GM12878 (cell line): Measurements from ENCODE around the gene MAPK8IP3. TPM values are rescaled to one million over a fixed set of nuclear protein-coding genes. Genes with fewer than 3 reads are reported as not detected.

Experiments
- ATAC-seq: fragments of 200-7000 bp; cut with Tn5 transposase; 3 replicates; pipeline ENCODE4 v1.9.1; 2020; ENCODE audit warnings: mild to moderate bottlenecking, moderate library complexity
- BruUV-seq: library from RNA; stranded (reverse); fragments of 400-500 nt; replicated peaks from 2 replicates; lab custom pipeline; 2021; lab: Mats Ljungman, UMichigan
- CTCF ChIA-PET: fragments of 300-600 bp; sonication (Branson Sonifier 250); formaldehyde crosslinking; extraction: SDS; loops from one replicate; lab custom pipeline; 2021; ENCODE audit warnings: inconsistent platforms; lab: Yijun Ruan, JAX
- POLR2A ChIA-PET: fragments of 350-600 bp; formaldehyde crosslinking; extraction: SDS; loops from one replicate; lab custom pipeline; 2021; ENCODE audit warnings: inconsistent platforms; lab: Charles Lee
- RAD21 ChIA-PET: fragments of 300-600 bp; sonication (Branson Sonifier 250); formaldehyde crosslinking; loops from one replicate; lab custom pipeline; 2023; ENCODE audit warnings: antibody characterized with exemption; ENCODE audit not compliant: unreplicated experiment; lab: Charles Lee
- SMC1A ChIA-PET: fragments of 300-600 bp; sonication (Branson Sonifier 250); formaldehyde crosslinking; loops from one replicate; lab custom pipeline; 2023; ENCODE audit not compliant: unreplicated experiment, uncharacterized antibody; lab: Charles Lee
- DNase-seq: peaks from one replicate; pipeline ENCODE4 v3.0.0-alpha.2; 2011; ENCODE audit warnings: low read depth, low spot score
- FAIRE-seq: peaks from 3 replicates; lab custom pipeline; 2011; peaks lifted over from hg19 to GRCh38; lab: Jason Lieb, UNC
- H2AFZ ChIP-seq: 2 replicates; pipeline ENCODE4 v1.6.0; 2011; ENCODE audit warnings: low read depth, low read length, control low read depth; ENCODE audit not compliant: control insufficient read depth
- H3K27ac ChIP-seq: 2 replicates; pipeline ENCODE4 v1.5.1; 2011; ENCODE audit warnings: control low read depth; ENCODE audit not compliant: control insufficient read depth, insufficient read depth
- H3K27me3 ChIP-seq, 2 experiments: replicated peaks in 1 of 2; 2 replicates each; pipeline versions ENCODE4 v1.6.0 to v1.6.1; 2011; ENCODE audit warnings: low read length in 1 of 2; ENCODE audit not compliant: control insufficient read depth in 2 of 2, insufficient read depth in 2 of 2
- H3K36me3 ChIP-seq, 2 experiments: 2 replicates each; pipeline ENCODE4 v1.5.1; 2011; ENCODE audit warnings: low read length in 1 of 2; ENCODE audit not compliant: control insufficient read depth in 2 of 2, insufficient read depth in 2 of 2
- H3K4me1 ChIP-seq: 2 replicates; pipeline ENCODE4 v1.6.1; 2011; ENCODE audit warnings: mild to moderate bottlenecking, low read length, moderate library complexity, mixed read lengths; ENCODE audit not compliant: control insufficient read depth, insufficient read depth
- H3K4me2 ChIP-seq: 2 replicates; pipeline ENCODE4 v1.6.0; 2011; ENCODE audit warnings: control low read depth; ENCODE audit not compliant: control insufficient read depth, insufficient read depth
- H3K4me3 ChIP-seq: fragments of 200-600 bp; sonication (generic); 2 replicates; pipeline ENCODE4 v1.5.1; 2016
- H3K79me2 ChIP-seq: 2 replicates; pipeline ENCODE4 v1.6.0; 2011; ENCODE audit warnings: low read length; ENCODE audit not compliant: control insufficient read depth, insufficient read depth
- H3K9ac ChIP-seq: 2 replicates; pipeline ENCODE4 v1.8.0; 2011; ENCODE audit warnings: low read length, control low read depth, mixed read lengths; ENCODE audit not compliant: control insufficient read depth, insufficient read depth
- H3K9me3 ChIP-seq: replicated peaks from 3 replicates; pipeline ENCODE4 v1.5.1; 2011; ENCODE audit warnings: mild to moderate bottlenecking, low read length; ENCODE audit not compliant: control insufficient read depth, insufficient read depth
- H4K20me1 ChIP-seq: 2 replicates; pipeline ENCODE4 v1.6.0; 2011; ENCODE audit not compliant: control insufficient read depth, insufficient read depth
- ASH2L ChIP-seq: fragments of 300-600, 200-600 bp; sonication (generic); IDR thresholded peaks from 2 replicates; pipeline ENCODE4 v1.6.1; 2017; ENCODE audit warnings: low read depth, mild to moderate bottlenecking, borderline replicate concordance
- BACH1 ChIP-seq: fragments of 450-650 bp; IDR thresholded peaks from 2 replicates; pipeline ENCODE4 v1.6.1; 2017; ENCODE audit warnings: mild to moderate bottlenecking, borderline replicate concordance
- GATAD2B ChIP-seq: fragments of 450-650 bp; conservative IDR thresholded peaks from 2 replicates; pipeline ENCODE4 v1.6.1; 2017; ENCODE audit warnings: low read depth, mild to moderate bottlenecking, moderate library complexity
- LARP7 ChIP-seq: fragments of 450-650 bp; IDR thresholded peaks from 2 replicates; pipeline ENCODE4 v1.6.1; 2017; ENCODE audit warnings: mild to moderate bottlenecking
- MYB ChIP-seq: fragments of 150-350 bp; IDR thresholded peaks from 2 replicates; pipeline ENCODE4 v1.6.1; 2014; ENCODE audit warnings: mild to moderate bottlenecking, low read depth, low read length, borderline replicate concordance
- NR2F1 ChIP-seq: fragments of 450-650 bp; conservative IDR thresholded peaks from 2 replicates; pipeline ENCODE4 v1.6.1; 2017; ENCODE audit warnings: mild to moderate bottlenecking
- SMARCA5 ChIP-seq: fragments of 450-650 bp; IDR thresholded peaks from 2 replicates; pipeline ENCODE4 v1.6.1; 2017; ENCODE audit warnings: mild to moderate bottlenecking
- SPI1 ChIP-seq: IDR thresholded peaks from 2 replicates; pipeline ENCODE4 v1.6.1; 2011; ENCODE audit warnings: low read depth, mild to moderate bottlenecking, low read length, moderate library complexity, borderline replicate concordance; ENCODE audit not compliant: insufficient read depth
- TCF12 ChIP-seq: IDR thresholded peaks from 2 replicates; pipeline ENCODE4 v1.6.1; 2011; ENCODE audit warnings: low read depth, mild to moderate bottlenecking, low read length
- TCF3 ChIP-seq: IDR thresholded peaks from 2 replicates; pipeline ENCODE4 v1.6.1; 2012; ENCODE audit warnings: low read depth, mild to moderate bottlenecking, low read length, borderline replicate concordance; ENCODE audit not compliant: insufficient read depth
- WRNIP1 ChIP-seq: IDR thresholded peaks from 2 replicates; pipeline ENCODE4 v1.6.1; 2011; ENCODE audit warnings: low read depth, low read length, improper control_type of control experiment, borderline replicate concordance
- ZNF24 ChIP-seq: fragments of 450-650 bp; IDR thresholded peaks from 2 replicates; pipeline ENCODE4 v1.6.1; 2017; ENCODE audit warnings: antibody characterized with exemption, mild to moderate bottlenecking
- ZSCAN29 ChIP-seq: fragments of 450-650 bp; IDR thresholded peaks from 2 replicates; pipeline ENCODE4 v1.6.1; 2017; ENCODE audit warnings: mild to moderate bottlenecking, moderate library complexity
- WGBS: methylation state at CpG from one replicate; pipeline ENCODE4 v1.1.6; 2016; ENCODE audit warnings: low lambda C conversion rate; ENCODE audit not compliant: insufficient replicate concordance, insufficient coverage; ENCODE audit errors: missing lambda C conversion rate; 5-methylcytosine and 5-hydroxymethylcytosine counted together
- in situ Hi-C: fragments of 300-500 bp; cut with MboI; formaldehyde crosslinking; loops from 9 replicates; pipeline ENCODE4 v1.14.3; 2018; ENCODE audit warnings: mixed read lengths
- intact Hi-C: fragments of 100-400 bp; cut with micrococcal nuclease; formaldehyde crosslinking; loops from one replicate; pipeline ENCODE4 v1.14.2; 2022; ENCODE audit not compliant: unreplicated experiment
- polyA plus RNA-seq, 11 experiments: library from polyadenylated mRNA; depleted of rRNA in 4 of 11; unstranded in 6 of 11; stranded (reverse) in 5 of 11; fragments of >200 nt; fragmentation: Nextera tagmentation in 4 of 11; fragmentation: Illumina TruSeq in 1 of 11; extraction: Ambion mirVana in 4 of 11; extraction: Trizol in 1 of 11; gene quantifications; 1 replicate in 1 of 11; 2 replicates in 10 of 11; pipeline versions ENCODE4 v1.2.1 to v1.2.3, GENCODE V29; 2011 to 2016; ENCODE audit warnings: inconsistent platforms in 2 of 11, missing spikeins in 2 of 11, low read depth in 1 of 11
- total RNA-seq, 4 experiments: library from RNA; depleted of rRNA in 3 of 4; stranded (reverse); fragments of >200 nt in 3 of 4; fragmentation: Illumina TruSeq in 1 of 4; extraction: Trizol in 1 of 4; gene quantifications; 2 replicates each; pipeline versions ENCODE4 v1.2.1 to v1.2.3, GENCODE V29; 2013 to 2021
- TF ChIP-seq, protein P1 (sequence below): IDR thresholded peaks from 2 replicates; pipeline ENCODE4 v1.6.1; 2011; ENCODE audit warnings: borderline replicate concordance, low read depth, mild to moderate bottlenecking, moderate library complexity, low read length; ENCODE audit not compliant: insufficient read depth, poor library complexity, severe bottlenecking
- TF ChIP-seq, protein P2 (sequence below): fragments of 450-650 bp; IDR thresholded peaks from 2 replicates; pipeline ENCODE4 v1.6.1; 2016; ENCODE audit warnings: mild to moderate bottlenecking
- TF ChIP-seq, protein P3 (sequence below): IDR thresholded peaks from 2 replicates; pipeline ENCODE4 v1.6.1; 2012; ENCODE audit warnings: low read length, inconsistent platforms

Gene MAPK8IP3
- total and polyA plus RNA-seq, 10 of the 15 experiments (the other 5 are each of a cell fraction or from before 2014, with no cell fraction given) = 0.06 to 67.9 (median 18.2) TPM

GRCh38 chr16:1781758-1782407, 75.9 kb downstream of the MAPK8IP3 start:
- no peaks in the 10 kb centered on the region for H3K27me3 ChIP-seq
- SMC1A ChIA-PET = interaction anchor here (0.7 to 1.5 kb wide), 5 partner anchors 9 to 374 kb away, joined by 3 to 4 read pairs (median 3); partner anchors contain the start of genes EME2, MRPS34, NME3 and TRAF7
- intact Hi-C loops (loop anchor here (2.0 kb wide), 2 partner anchors 45 to 361 kb away; partner anchors contain the start of genes FAHD1, HAGH and UQCC4), in situ Hi-C loops (no loop called here)
- POLR2A ChIA-PET = interaction anchor here (1.0 to 2.5 kb wide), 9 partner anchors 10 to 189 kb away, joined by 4 to 39 read pairs (median 7); partner anchors contain the start of genes EME2, FAHD1, HAGH and JPT2
- peaks cover 2 to 8% of the 10 kb centered on the region in 2 experiments; a peak in 3 of 4 replicates for H3K36me3 ChIP-seq
- H4K20me1 ChIP-seq = no peaks in the 10 kb centered on the region
- RAD21 ChIA-PET = interaction anchor here (1.0 to 1.4 kb wide), 8 partner anchors 10 to 361 kb away, joined by 3 to 22 read pairs (median 4); partner anchors contain the start of genes EME2, JPT2, MRPS34 and NME3
- H3K9ac ChIP-seq = peak overlapping the region; percentile 71
- peak overlapping the region; percentile 94 for H3K4me3 ChIP-seq
- FAIRE-seq (no peak), DNase-seq (no peak), ATAC-seq (peak; percentile 9)
- H3K4me1 ChIP-seq = peaks cover 6% of the 10 kb centered on the region; the same call in 1 of the 2 replicates
- BruUV-seq = no TSS peak
- WGBS = 2% methylated on average over 59 of the region's 70 CpGs
- peak overlapping the region; percentile 77 for H3K4me2 ChIP-seq
- H3K9me3 ChIP-seq = no peaks in the 10 kb centered on the region
- H3K27ac ChIP-seq = peak overlapping the region; percentile 52
- H3K79me2 ChIP-seq = peaks cover 15% of the 10 kb centered on the region
- CTCF ChIA-PET = interaction anchor here (1.1 to 1.6 kb wide), 6 partner anchors 10 to 629 kb away, joined by 3 to 12 read pairs (median 5); partner anchors contain the start of genes EME2, MAPK8IP3, MRPS34 and NME3
- H2AFZ ChIP-seq = peak overlapping the region; percentile 23; the same call in 1 of the 2 replicates
- TF ChIP-seq ZNF24 = 0 out of 2 replicates have a peak, but pooled peaks have one; percentile 24
- TF ChIP-seq, protein P1, sequence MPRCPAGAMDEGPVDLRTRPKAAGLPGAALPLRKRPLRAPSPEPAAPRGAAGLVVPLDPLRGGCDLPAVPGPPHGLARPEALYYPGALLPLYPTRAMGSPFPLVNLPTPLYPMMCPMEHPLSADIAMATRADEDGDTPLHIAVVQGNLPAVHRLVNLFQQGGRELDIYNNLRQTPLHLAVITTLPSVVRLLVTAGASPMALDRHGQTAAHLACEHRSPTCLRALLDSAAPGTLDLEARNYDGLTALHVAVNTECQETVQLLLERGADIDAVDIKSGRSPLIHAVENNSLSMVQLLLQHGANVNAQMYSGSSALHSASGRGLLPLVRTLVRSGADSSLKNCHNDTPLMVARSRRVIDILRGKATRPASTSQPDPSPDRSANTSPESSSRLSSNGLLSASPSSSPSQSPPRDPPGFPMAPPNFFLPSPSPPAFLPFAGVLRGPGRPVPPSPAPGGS = peak; percentile 6
- TF ChIP-seq, protein P2, sequence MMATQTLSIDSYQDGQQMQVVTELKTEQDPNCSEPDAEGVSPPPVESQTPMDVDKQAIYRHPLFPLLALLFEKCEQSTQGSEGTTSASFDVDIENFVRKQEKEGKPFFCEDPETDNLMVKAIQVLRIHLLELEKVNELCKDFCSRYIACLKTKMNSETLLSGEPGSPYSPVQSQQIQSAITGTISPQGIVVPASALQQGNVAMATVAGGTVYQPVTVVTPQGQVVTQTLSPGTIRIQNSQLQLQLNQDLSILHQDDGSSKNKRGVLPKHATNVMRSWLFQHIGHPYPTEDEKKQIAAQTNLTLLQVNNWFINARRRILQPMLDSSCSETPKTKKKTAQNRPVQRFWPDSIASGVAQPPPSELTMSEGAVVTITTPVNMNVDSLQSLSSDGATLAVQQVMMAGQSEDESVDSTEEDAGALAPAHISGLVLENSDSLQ = 0 out of 2 replicates have a peak, but pooled peaks have one; percentile 15
- TF ChIP-seq BACH1 = peak; percentile 80; the same call in 1 of the 2 replicates
- no peak for TF ChIP-seq TCF3
- TF ChIP-seq ASH2L = 0 out of 2 replicates have a peak, but pooled peaks have one; percentile 76
- TF ChIP-seq, protein P3, sequence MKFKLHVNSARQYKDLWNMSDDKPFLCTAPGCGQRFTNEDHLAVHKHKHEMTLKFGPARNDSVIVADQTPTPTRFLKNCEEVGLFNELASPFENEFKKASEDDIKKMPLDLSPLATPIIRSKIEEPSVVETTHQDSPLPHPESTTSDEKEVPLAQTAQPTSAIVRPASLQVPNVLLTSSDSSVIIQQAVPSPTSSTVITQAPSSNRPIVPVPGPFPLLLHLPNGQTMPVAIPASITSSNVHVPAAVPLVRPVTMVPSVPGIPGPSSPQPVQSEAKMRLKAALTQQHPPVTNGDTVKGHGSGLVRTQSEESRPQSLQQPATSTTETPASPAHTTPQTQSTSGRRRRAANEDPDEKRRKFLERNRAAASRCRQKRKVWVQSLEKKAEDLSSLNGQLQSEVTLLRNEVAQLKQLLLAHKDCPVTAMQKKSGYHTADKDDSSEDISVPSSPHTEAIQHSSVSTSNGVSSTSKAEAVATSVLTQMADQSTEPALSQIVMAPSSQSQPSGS = no peak
- no peak for TF ChIP-seq MYB
- TF ChIP-seq ZSCAN29 = peak; percentile 64; the same call in 1 of the 2 replicates
- TF ChIP-seq WRNIP1 = no peak
- no peak for TF ChIP-seq TCF12
- peak; percentile 85; the same call in 1 of the 2 replicates for TF ChIP-seq GATAD2B
- peak; percentile 77 for TF ChIP-seq SMARCA5
- TF ChIP-seq LARP7 = peak; percentile 97
- TF ChIP-seq SPI1 = peak; percentile 29; the same call in 1 of the 2 replicates
- peak; percentile 78 for TF ChIP-seq NR2F1
